ENCODE results near the gene BSND. TPM values are rescaled to one million over a fixed set of nuclear protein-coding genes. Genes with fewer than 3 reads are reported as not detected.

The BSND gene
- total RNA-seq, 1 experiment from 2014 or later, result 0.17 TPM

GRCh38 chr1:54990916-54991315 is 7.8 kb upstream of the BSND start:
- no peak overlapping the region for H2BK5ac ChIP-seq (ENCODE audit: insufficient read length, low read length)
- H3K4me1 ChIP-seq (ENCODE audit: insufficient read depth, low read length), result peaks cover 14% of the 10 kb centered on the region; the same call in 1 of the 2 replicates
- no peaks in the 10 kb centered on the region for H3K27me3 ChIP-seq (ENCODE audit: insufficient read depth, low read length)
- peaks cover 12% of the 10 kb centered on the region for H3K27me3 Mint-ChIP-seq (ENCODE audit: low read depth)
- no peak overlapping the region for H2BK20ac ChIP-seq (ENCODE audit: low read depth, low read length, poor library complexity, severe bottlenecking)
- no peak for DNase-seq
- H3K9me3 Mint-ChIP-seq, result no peaks in the 10 kb centered on the region; a peak in 1 of 5 replicates
- H3K4me2 ChIP-seq (ENCODE audit: insufficient read depth, insufficient read length, low read length), result no peak overlapping the region
- no peak overlapping the region for H3K9ac ChIP-seq (ENCODE audit: extremely low read depth, insufficient read length, low read length)
- no peak overlapping the region for H2BK120ac ChIP-seq (ENCODE audit: low read depth, low read length, poor library complexity, severe bottlenecking)
- no peaks in the 10 kb centered on the region for H3K36me3 Mint-ChIP-seq (ENCODE audit: insufficient read depth in 1 of 3, low read depth in 3 of 3)
- H3K79me2 ChIP-seq (ENCODE audit: insufficient read depth, low read length), result no peaks in the 10 kb centered on the region
- no peak overlapping the region for H3K56ac ChIP-seq (ENCODE audit: insufficient read length, low read depth, low read length)
- no peak overlapping the region; a peak in 1 of 7 replicates for H3K27ac Mint-ChIP-seq
- no peak overlapping the region for H2AFZ ChIP-seq (ENCODE audit: low read length)
- no peaks in the 10 kb centered on the region for H4K20me1 ChIP-seq (ENCODE audit: control insufficient read depth, insufficient read depth, insufficient read length)
- no peak overlapping the region for H2BK12ac ChIP-seq (ENCODE audit: insufficient read length, low read depth, low read length)
- no peak overlapping the region for H3K14ac ChIP-seq (ENCODE audit: insufficient read depth, low read length)
- H3K18ac ChIP-seq (ENCODE audit: insufficient read length, low read depth, low read length), result no peak overlapping the region
- TF ChIP-seq, protein P1, sequence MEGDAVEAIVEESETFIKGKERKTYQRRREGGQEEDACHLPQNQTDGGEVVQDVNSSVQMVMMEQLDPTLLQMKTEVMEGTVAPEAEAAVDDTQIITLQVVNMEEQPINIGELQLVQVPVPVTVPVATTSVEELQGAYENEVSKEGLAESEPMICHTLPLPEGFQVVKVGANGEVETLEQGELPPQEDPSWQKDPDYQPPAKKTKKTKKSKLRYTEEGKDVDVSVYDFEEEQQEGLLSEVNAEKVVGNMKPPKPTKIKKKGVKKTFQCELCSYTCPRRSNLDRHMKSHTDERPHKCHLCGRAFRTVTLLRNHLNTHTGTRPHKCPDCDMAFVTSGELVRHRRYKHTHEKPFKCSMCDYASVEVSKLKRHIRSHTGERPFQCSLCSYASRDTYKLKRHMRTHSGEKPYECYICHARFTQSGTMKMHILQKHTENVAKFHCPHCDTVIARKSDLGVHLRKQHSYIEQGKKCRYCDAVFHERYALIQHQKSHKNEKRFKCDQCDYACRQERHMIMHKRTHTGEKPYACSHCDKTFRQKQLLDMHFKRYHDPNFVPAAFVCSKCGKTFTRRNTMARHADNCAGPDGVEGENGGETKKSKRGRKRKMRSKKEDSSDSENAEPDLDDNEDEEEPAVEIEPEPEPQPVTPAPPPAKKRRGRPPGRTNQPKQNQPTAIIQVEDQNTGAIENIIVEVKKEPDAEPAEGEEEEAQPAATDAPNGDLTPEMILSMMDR (conservative IDR thresholded peaks at IDR 0.05), result no peak
- H3K23me2 ChIP-seq (ENCODE audit: insufficient read length, low read depth, low read length, poor library complexity, severe bottlenecking), result no peaks in the 10 kb centered on the region
- no peak overlapping the region for H3K4ac ChIP-seq (ENCODE audit: low read depth, low read length)
- H4K91ac ChIP-seq (ENCODE audit: insufficient read length, low read depth, low read length), result no peak overlapping the region
- H3K4me1 Mint-ChIP-seq, result peaks cover 31 to 32% of the 10 kb centered on the region in 2 experiments
- H3K4me3 Mint-ChIP-seq, result no peak overlapping the region
- no peak overlapping the region for H4K8ac ChIP-seq (replicated peaks; ENCODE audit: insufficient read length, low read depth, low read length)
- no peak overlapping the region for H4K5ac ChIP-seq (ENCODE audit: insufficient read length, low read depth, low read length)
- H3K9me3 ChIP-seq (ENCODE audit: control insufficient read depth, low read depth, low read length), result no peaks in the 10 kb centered on the region
- H3K27ac ChIP-seq (ENCODE audit: insufficient read length, low read depth, low read length), result no peak overlapping the region
- H3K23ac ChIP-seq (ENCODE audit: insufficient read length, low read depth, low read length), result no peak overlapping the region
- no peak overlapping the region for H2BK15ac ChIP-seq (ENCODE audit: low read depth, low read length)
- no CpG with 5 or more reads among the region's 4 CpGs for WGBS (ENCODE audit: extremely low coverage, insufficient read length, low lambda C conversion rate)
- H2AK5ac ChIP-seq (ENCODE audit: insufficient read length, low read length), result no peak overlapping the region
- no peaks in the 10 kb centered on the region for H3K79me1 ChIP-seq (ENCODE audit: insufficient read depth, low read depth, low read length, poor library complexity, severe bottlenecking)
- H3T11ph ChIP-seq (ENCODE audit: low read length), result no peak overlapping the region
